ENCODE data around the gene ARL17A.
"Not testable (repeated sequence)": the region's sequence is repeated elsewhere in the genome, so short reads cannot be mapped to it uniquely, and the experiment has no call there.

- TF ChIP-seq, protein P1, sequence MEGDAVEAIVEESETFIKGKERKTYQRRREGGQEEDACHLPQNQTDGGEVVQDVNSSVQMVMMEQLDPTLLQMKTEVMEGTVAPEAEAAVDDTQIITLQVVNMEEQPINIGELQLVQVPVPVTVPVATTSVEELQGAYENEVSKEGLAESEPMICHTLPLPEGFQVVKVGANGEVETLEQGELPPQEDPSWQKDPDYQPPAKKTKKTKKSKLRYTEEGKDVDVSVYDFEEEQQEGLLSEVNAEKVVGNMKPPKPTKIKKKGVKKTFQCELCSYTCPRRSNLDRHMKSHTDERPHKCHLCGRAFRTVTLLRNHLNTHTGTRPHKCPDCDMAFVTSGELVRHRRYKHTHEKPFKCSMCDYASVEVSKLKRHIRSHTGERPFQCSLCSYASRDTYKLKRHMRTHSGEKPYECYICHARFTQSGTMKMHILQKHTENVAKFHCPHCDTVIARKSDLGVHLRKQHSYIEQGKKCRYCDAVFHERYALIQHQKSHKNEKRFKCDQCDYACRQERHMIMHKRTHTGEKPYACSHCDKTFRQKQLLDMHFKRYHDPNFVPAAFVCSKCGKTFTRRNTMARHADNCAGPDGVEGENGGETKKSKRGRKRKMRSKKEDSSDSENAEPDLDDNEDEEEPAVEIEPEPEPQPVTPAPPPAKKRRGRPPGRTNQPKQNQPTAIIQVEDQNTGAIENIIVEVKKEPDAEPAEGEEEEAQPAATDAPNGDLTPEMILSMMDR (IDR thresholded peaks at IDR 0.05), result not testable (repeated sequence)
- not testable (repeated sequence) for TF ChIP-seq POLR2A, EP300, POLR2AphosphoS5 (IDR thresholded peaks at IDR 0.05)
These were observed 20.3 kb downstream of the ARL17A start for GRCh38 chr17:46559155-46559554.

Data from sigmoid colon (tissue), 4 donors.